ENCODE measurements around the gene GNL2.
A peak's percentile ranks its signal among the peaks of the same experiment; 100 is the strongest.

The GNL2 gene

GRCh38 chr1:37599940-37600339 lies 4.2 kb upstream of the GNL2 start:
- Histone ChIP-seq H3K27ac (replicated peaks) (no peak overlapping the region), H3K27me3 (ENCODE audit: insufficient read depth, poor library complexity, severe bottlenecking) (no peaks in the 10 kb centered on the region), H3K4me3 (replicated peaks; ENCODE audit: insufficient read depth, low read length) (no peak overlapping the region)
- DNase-seq (ENCODE audit: low read depth in 1 of 2, low spot score in 1 of 2), result no peak
- no peak for TF ChIP-seq REST (IDR thresholded peaks at IDR 0.05; ENCODE audit: insufficient replicate concordance, low read depth)
- no peak for TF ChIP-seq GABPA (IDR thresholded peaks at IDR 0.05; ENCODE audit: low read depth)
- no peak for TF ChIP-seq CTCF (IDR thresholded peaks at IDR 0.05; ENCODE audit: insufficient read depth, low read length)
- no peak for TF ChIP-seq POLR2AphosphoS5 (IDR thresholded peaks at IDR 0.05; ENCODE audit: low read depth)
- no peak for TF ChIP-seq SPI1 (IDR thresholded peaks at IDR 0.05; ENCODE audit: borderline replicate concordance, low read depth)

GRCh38 chr1:37596182-37596667 lies 488 bp upstream of the GNL2 start:
- peak overlapping the region; percentile 90 for H3K27ac ChIP-seq (replicated peaks)
- H3K27me3 ChIP-seq (ENCODE audit: insufficient read depth, poor library complexity, severe bottlenecking), result no peaks in the 10 kb centered on the region
- no peak for TF ChIP-seq CTCF (IDR thresholded peaks at IDR 0.05; ENCODE audit: insufficient read depth, low read length)
- TF ChIP-seq REST (IDR thresholded peaks at IDR 0.05; ENCODE audit: insufficient replicate concordance, low read depth), result no peak
- no peak for TF ChIP-seq POLR2AphosphoS5 (IDR thresholded peaks at IDR 0.05; ENCODE audit: low read depth)
- no peak for TF ChIP-seq GABPA (IDR thresholded peaks at IDR 0.05; ENCODE audit: low read depth)
- TF ChIP-seq SPI1 (IDR thresholded peaks at IDR 0.05; ENCODE audit: borderline replicate concordance, low read depth), result no peak
- no peak for DNase-seq (ENCODE audit: low read depth in 1 of 2, low spot score in 1 of 2)
- peak overlapping the region; percentile 69 for H3K4me3 ChIP-seq (replicated peaks; ENCODE audit: insufficient read depth, low read length)

- Histone ChIP-seq H3K4me3 (replicated peaks; ENCODE audit: insufficient read depth, low read length) (no peak overlapping the region), H3K27me3 (ENCODE audit: insufficient read depth, poor library complexity, severe bottlenecking) (no peaks in the 10 kb centered on the region), H3K27ac (replicated peaks) (no peak overlapping the region)
- no peak for DNase-seq (ENCODE audit: low read depth in 1 of 2, low spot score in 1 of 2)
- TF ChIP-seq REST (IDR thresholded peaks at IDR 0.05; ENCODE audit: insufficient replicate concordance, low read depth) (no peak), POLR2AphosphoS5 (IDR thresholded peaks at IDR 0.05; ENCODE audit: low read depth) (no peak), CTCF (IDR thresholded peaks at IDR 0.05; ENCODE audit: insufficient read depth, low read length) (no peak), SPI1 (IDR thresholded peaks at IDR 0.05; ENCODE audit: borderline replicate concordance, low read depth) (no peak), GABPA (IDR thresholded peaks at IDR 0.05; ENCODE audit: low read depth) (no peak)
These were observed 2.0 kb downstream of the GNL2 start for GRCh38 chr1:37593726-37594125.
